Heart right ventricle (tissue), 16 donors: ENCODE data around the gene MAP3K6. TPM values are rescaled to one million over a fixed set of nuclear protein-coding genes. Genes with fewer than 3 reads are reported as not detected.
A peak's percentile ranks its signal among the peaks of the same experiment; 100 is the strongest.

Source experiments
- ATAC-seq, 8 donors: fragments of 200-7000 bp; cut with Tn5 transposase; one replicate each; pipeline ENCODE4 v1.9.1; 2020; ENCODE audit warnings: mild to moderate bottlenecking in 8 of 8, moderate library complexity in 8 of 8, moderate number of reproducible peaks in 1 of 8
- DNase-seq, 2 donors: peaks; one replicate each; pipeline ENCODE4 v3.0.0-alpha.2; 2020
- H3K27ac ChIP-seq, 10 donors: fragments of 200-600 bp; sonication (generic) in 2 of 10; one replicate each; pipeline versions ENCODE4 v1.5.0 to v1.8.0; 2020 to 2022; ENCODE audit warnings: mild to moderate bottlenecking in 3 of 10
- H3K27me3 ChIP-seq, 7 donors: fragments of 200-600 bp; one replicate each; pipeline ENCODE4 v1.8.0; 2021 to 2022; ENCODE audit warnings: mild to moderate bottlenecking in 2 of 7
- H3K36me3 ChIP-seq, 9 donors: fragments of 200-600 bp; sonication (generic) in 1 of 9; one replicate each; pipeline versions ENCODE4 v1.5.0 to v1.8.0; 2020 to 2022; ENCODE audit warnings: mild to moderate bottlenecking in 2 of 9
- H3K4me1 ChIP-seq, 9 donors: fragments of 200-600 bp; sonication (generic) in 1 of 9; one replicate each; pipeline versions ENCODE4 v1.5.0 to v1.8.0; 2020 to 2022; ENCODE audit warnings: mild to moderate bottlenecking in 4 of 9
- H3K4me3 ChIP-seq, 10 donors: fragments of 200-600 bp; sonication (generic) in 2 of 10; one replicate each; pipeline versions ENCODE4 v1.5.0 to v1.8.0; 2020 to 2022; ENCODE audit warnings: mild to moderate bottlenecking in 7 of 10, moderate library complexity in 2 of 10
- H3K9me3 ChIP-seq, 11 donors: fragments of 200-600 bp in 10 of 11; sonication (generic) in 2 of 11; one replicate each; pipeline versions ENCODE4 v1.5.0 to v1.8.0; 2013 to 2022; ENCODE audit warnings: mild to moderate bottlenecking in 2 of 11, control low read depth in 1 of 11, moderate library complexity in 1 of 11
- CTCF ChIP-seq, 9 donors: fragments of 200-600 bp; sonication (generic) in 2 of 9; IDR thresholded peaks; one replicate each; pipeline versions ENCODE4 v1.5.0 to v1.8.0; 2021 to 2022; ENCODE audit warnings: antibody characterized with exemption in 9 of 9, mild to moderate bottlenecking in 5 of 9, moderate library complexity in 1 of 9
- WGBS, 2 donors: extraction: QIAGEN DNeasy Blood & Tissue Kit; methylation state at CpG; one replicate each; pipeline ENCODE4 v1.1.7; 2013; ENCODE audit warnings: inconsistent platforms in 1 of 2; 5-methylcytosine and 5-hydroxymethylcytosine counted together
- intact Hi-C, 10 donors: fragments of 100-400 bp; cut with DNase I; formaldehyde crosslinking; loops; one replicate each; pipeline versions ENCODE4 v1.11.1 to v1.14.2; 2022
- polyA plus RNA-seq, 2 donors: library from polyadenylated mRNA; stranded (reverse); fragments of 200-250 nt; gene quantifications; one replicate each; pipeline ENCODE4 v1.2.3, GENCODE V29; 2013
- total RNA-seq, 10 donors: library from RNA; stranded (reverse); fragmentation: NEBNext Ultra II Directional in 3 of 10; extraction: Animal tissue kit (Norgen Biotek cat#: 25700) in 3 of 10; gene quantifications; one replicate each; pipeline versions ENCODE4 v1.2.1 to v1.2.4, GENCODE V29; 2021 to 2023
- donor health status: Arrhythmogenic right ventricular cardiomyopathy.
- donor health status: ischemic (EF 13 %, LVEDD 7.1; RV severe dilation, severe dysfunction).
- donor health status: healthy with polysubstance abuse.
- donor health status: DM: no; HTN: yes; CAD: no.
- donor health status: DM: no; HTN: no; CAD: no.
- donor health status: ischemic (EF 25% LVEDD 6.9; RV normal size, moderate dysfunction).
- donor health status: ischemic (EF 25% LVEDD 5.7; RV mildly dilated, moderate dysfunction).
- donor health status: healthy.
- donor health status: DM: yes; HTN: yes; CAD: no.
- donor health status: Ischemic cardiomyopathy.
- donor health status: ischemic (EF 35%, LVEDD 5.7; RV mildly dilated, moderate dysfunction).
- donor health status: nonischemic (EF 11% LVEDD 7.7; RV severe dilation, severe dysfunction).
- donor health status: DM: yes; HTN: yes; CAD: no.
- donor health status: PGD.
- donor health status: ischemic (EF 29% LVEDD 5.4; RV normal size, mild dysfunction).
- donor health status: nonischemic (EF 23%, LVEDD 6.1; RV moderate dilation, normal function).

MAP3K6 gene
- total and polyA plus RNA-seq, 12 donors: 18.6 to 179 (median 30.4) TPM

- 88 to 91% methylated on average over 37 of the region's 37 CpGs for WGBS, 2 donors
- no peaks in the 10 kb centered on the region for H3K27me3 ChIP-seq
- intact Hi-C loops: loop anchor here in 8 of 10 donors (5.0 to 10.0 kb wide), 2 partner anchors 36 to 52 kb away; partner anchors contain the start of gene GPR3 (in 8 of the 8)
- no peak for TF ChIP-seq CTCF (IDR thresholded peaks at IDR 0.05)
- H3K4me3 ChIP-seq: peak overlapping the region in 2 of 10 donors; percentile 15 to 41
- H3K4me1 ChIP-seq: peaks cover 0 to 29% (median 10%) of the 10 kb centered on the region in 9 donors
- ATAC-seq: peak in 1 of 8 donors; percentile 7
- H3K36me3 ChIP-seq: peaks cover 8 to 93% (median 50%) of the 10 kb centered on the region in 9 donors
- H3K9me3 ChIP-seq: no peaks in the 10 kb centered on the region
- DNase-seq: no peak
- peak overlapping the region in 2 of 10 donors; percentile 21 to 36 for H3K27ac ChIP-seq
Observed at GRCh38 chr1:27356619-27357280, 10.0 kb downstream of the MAP3K6 start.

DNA sequence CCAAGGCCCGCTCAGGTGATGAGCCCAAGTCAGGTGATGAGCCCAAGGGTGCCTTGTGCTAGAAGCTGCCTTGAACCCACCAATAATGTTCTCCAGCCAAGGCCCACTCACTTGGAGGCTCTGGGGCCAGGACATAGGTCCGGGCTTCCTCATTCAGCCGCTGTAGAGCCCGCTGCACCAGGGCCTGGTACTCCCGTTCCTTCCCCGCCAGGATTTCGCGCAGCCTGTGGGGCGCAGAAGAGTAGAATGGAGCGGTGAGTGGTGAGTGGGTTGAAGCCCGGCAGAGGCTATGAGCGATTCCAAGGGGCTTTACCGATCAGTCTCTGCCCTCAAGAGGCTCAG is 10.5 kb downstream of the MAP3K6 start:
- 95 to 96% methylated on average over 13 of the region's 13 CpGs for WGBS, 2 donors
- H3K27ac ChIP-seq: peak overlapping the region in 1 of 10 donors; percentile 36
- peaks cover under 1 to 32% (median 10%) of the 10 kb centered on the region in 9 donors for H3K4me1 ChIP-seq
- H3K4me3 ChIP-seq: no peak overlapping the region
- H3K9me3 ChIP-seq: no peaks in the 10 kb centered on the region
- ATAC-seq (no peak), DNase-seq (no peak)
- no peaks in the 10 kb centered on the region for H3K27me3 ChIP-seq
- intact Hi-C loops: loop anchor here in 8 of 10 donors (5.0 to 10.0 kb wide), 2 partner anchors 36 to 51 kb away; partner anchors contain the start of gene GPR3 (in 8 of the 8)
- no peak for TF ChIP-seq CTCF (IDR thresholded peaks at IDR 0.05)
- peaks cover 6 to 88% (median 45%) of the 10 kb centered on the region in 9 donors for H3K36me3 ChIP-seq

GRCh38 chr1:27355683-27356082 is 11.1 kb downstream of the MAP3K6 start:
- no peak for DNase-seq
- WGBS, 2 donors: 95 to 97% methylated on average over 5 of the region's 5 CpGs
- H3K27me3 ChIP-seq: no peaks in the 10 kb centered on the region
- H3K27ac ChIP-seq: no peak overlapping the region
- H3K36me3 ChIP-seq: peaks cover 6 to 82% (median 40%) of the 10 kb centered on the region in 9 donors
- H3K9me3 ChIP-seq: no peaks in the 10 kb centered on the region
- H3K4me3 ChIP-seq: no peak overlapping the region
- no peak for TF ChIP-seq CTCF (IDR thresholded peaks at IDR 0.05)
- ATAC-seq: no peak
- intact Hi-C loops: loop anchor here in 8 of 10 donors (5.0 to 10.0 kb wide), 2 partner anchors 37 to 51 kb away; partner anchors contain the start of gene GPR3 (in 8 of the 8)
- H3K4me1 ChIP-seq: peaks cover 6 to 34% (median 15%) of the 10 kb centered on the region in 9 donors

GRCh38 chr1:27353629-27354028 is 13.1 kb downstream of the MAP3K6 start:
- no peak for DNase-seq
- peaks cover 17 to 46% (median 28%) of the 10 kb centered on the region in 9 donors for H3K4me1 ChIP-seq
- H3K27ac ChIP-seq: no peak overlapping the region
- no peak for TF ChIP-seq CTCF (IDR thresholded peaks at IDR 0.05)
- H3K9me3 ChIP-seq: no peaks in the 10 kb centered on the region
- no peaks in the 10 kb centered on the region for H3K27me3 ChIP-seq
- 86 to 92% methylated on average over 3 of the region's 3 CpGs for WGBS, 2 donors
- intact Hi-C loops: loop anchor here in 2 of 10 donors (10.0 kb wide), 1 partner anchor 49 kb away; no protein-coding TSS in a partner anchor
- H3K4me3 ChIP-seq: no peak overlapping the region
- no peak for ATAC-seq
- peaks cover 4 to 61% (median 31%) of the 10 kb centered on the region in 9 donors for H3K36me3 ChIP-seq
